Frontal cortex (tissue), 4 donors: ENCODE results near the gene FAM120AOS. TPM values are rescaled to one million over a fixed set of nuclear protein-coding genes. Genes with fewer than 3 reads are reported as not detected.

Source experiments
- DNase-seq, 2 donors: peaks; one replicate each; pipeline ENCODE4 v3.0.0; 2012; ENCODE audit warnings: low spot score in 2 of 2
- FAIRE-seq: peaks from 2 replicates; lab custom pipeline; 2012; peaks lifted over from hg19 to GRCh38; lab: Jason Lieb, UNC
- total RNA-seq: library from RNA; depleted of rRNA; stranded (reverse); fragments of >200 nt; gene quantifications from one replicate; pipeline ENCODE4 v1.2.3, GENCODE V29; 2014
- donor health status: control.
- donor health status: control.
- donor health status: control.

The FAM120AOS gene
- total RNA-seq, 1 donor from 2014 or later, result 24.1 TPM

DNA sequence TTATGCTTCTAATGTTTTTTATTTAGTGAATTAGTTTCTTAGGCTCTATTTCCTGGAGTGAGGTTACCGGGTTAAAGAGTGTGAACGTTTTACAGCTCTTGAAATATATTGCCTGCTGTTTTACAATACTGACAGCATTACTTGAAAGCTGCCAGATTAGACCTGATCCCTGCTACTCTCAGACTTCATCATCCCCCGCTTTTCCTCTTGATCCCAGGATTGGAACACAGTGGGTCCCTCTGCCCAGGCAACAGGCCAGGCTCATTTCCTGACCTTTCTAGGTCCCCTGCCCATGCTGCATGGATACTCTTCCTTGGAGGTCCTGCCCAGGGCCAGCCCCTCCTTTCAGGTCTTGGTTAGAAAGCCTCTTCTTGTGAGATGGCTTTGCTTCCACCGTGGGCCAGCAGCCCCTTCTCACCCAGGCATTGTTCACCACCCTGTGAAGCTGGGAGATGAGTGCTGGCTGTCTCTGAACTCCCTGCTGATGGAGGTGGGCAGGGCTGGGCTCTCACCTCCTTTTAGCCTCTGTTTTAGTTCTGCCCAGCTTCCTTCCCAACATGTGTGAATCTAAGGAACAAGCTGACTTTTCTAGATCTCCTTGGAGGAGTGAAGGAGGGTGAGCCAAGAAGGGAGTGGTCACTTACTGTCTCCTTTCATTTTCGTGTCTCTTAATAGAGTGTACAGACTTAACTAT is 15.5 kb upstream of the FAM120AOS start:
- DNase-seq (no peak), FAIRE-seq (no peak)

GRCh38 chr9:93467462-93467861 is 14.1 kb upstream of the FAM120AOS start:
- DNase-seq (no peak), FAIRE-seq (no peak)

DNA sequence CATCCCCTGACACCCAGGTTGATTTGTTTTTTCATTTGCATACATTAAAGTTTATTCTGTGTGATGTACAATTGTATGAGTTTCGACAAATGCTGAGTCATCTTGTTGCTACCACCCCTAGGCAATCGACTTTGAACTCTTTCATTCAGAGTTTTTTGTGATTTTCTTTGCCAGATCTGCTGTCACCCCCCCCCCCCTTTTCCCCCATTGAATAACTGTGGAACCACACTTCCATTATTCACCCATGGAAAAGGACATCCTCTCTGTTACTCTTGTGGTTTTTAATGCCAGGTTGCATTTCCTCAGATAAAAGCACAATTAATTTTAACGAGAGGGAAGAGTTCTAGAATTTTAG is 13.7 kb upstream of the FAM120AOS start:
- no peak for DNase-seq
- FAIRE-seq, result no peak

DNA sequence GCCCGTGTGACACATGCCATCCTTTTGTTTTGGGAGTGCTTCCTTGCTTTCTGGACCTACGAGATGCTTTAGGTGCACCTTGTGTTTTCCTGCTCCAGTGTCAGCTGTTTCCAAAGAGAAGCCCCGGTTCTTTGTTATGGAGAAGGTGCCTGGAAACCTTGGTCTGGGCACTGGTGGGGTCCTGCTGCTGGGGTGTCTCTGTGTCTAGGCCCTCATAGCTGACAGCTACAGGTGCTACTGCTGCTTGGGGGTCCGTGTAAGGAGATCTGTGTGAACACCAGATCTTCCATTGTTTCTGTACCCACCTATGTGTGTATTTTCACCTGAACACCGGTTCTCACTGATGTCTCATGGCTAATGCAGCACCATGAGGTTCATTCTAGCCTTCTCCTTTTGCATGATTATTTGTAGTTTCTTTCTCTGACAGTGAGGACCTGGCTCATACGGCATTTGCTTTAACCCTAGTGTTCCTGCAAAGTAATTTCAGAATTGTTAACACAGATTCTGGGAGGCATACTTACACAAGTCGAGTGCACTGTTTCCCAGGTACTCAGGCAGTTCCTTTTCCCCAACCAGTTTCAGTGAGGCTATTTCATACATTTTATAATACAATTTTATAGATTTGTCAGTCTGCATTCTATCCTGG is 13.2 kb upstream of the FAM120AOS start:
- FAIRE-seq (no peak), DNase-seq (no peak)

DNA sequence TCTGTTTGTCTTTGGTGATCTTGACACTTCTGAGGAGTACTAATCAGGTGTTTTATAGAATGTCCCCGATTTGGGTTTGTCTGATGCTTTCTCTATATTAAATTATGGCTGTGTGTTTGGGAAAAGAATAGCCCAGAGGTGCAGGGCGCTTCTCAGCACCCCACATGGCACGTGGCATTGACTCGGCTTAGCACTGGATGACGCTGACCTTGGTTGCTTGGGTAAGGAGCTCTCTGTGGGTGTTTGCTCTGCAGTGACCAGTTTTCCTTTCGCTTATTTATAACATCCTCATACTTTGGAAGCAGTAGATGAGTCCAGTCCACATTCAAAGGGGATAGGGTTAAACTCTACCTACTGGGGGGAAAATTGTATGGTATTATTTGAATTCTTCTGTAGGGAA is 12.5 kb upstream of the FAM120AOS start:
- FAIRE-seq (no peak), DNase-seq (no peak)

DNA sequence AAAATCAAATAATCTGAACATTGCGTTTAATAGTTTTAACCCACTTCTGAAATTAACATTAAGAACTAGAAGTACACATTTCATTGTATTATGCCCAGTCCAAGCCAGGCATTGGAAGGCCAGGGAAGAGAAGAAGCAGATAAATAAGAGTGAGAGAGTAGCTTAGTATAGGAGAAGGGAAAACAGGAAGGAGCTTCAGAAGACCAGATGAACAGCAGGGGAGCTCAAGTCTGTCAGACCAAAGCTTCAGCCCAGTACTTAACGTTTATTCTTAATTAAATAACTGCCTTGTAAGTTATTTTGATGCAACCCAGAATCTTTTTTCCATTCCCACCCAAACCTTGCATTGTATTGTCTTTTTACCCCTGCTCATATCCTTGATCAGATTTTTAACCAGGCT is 11.5 kb upstream of the FAM120AOS start:
- DNase-seq (no peak), FAIRE-seq (no peak)

DNA sequence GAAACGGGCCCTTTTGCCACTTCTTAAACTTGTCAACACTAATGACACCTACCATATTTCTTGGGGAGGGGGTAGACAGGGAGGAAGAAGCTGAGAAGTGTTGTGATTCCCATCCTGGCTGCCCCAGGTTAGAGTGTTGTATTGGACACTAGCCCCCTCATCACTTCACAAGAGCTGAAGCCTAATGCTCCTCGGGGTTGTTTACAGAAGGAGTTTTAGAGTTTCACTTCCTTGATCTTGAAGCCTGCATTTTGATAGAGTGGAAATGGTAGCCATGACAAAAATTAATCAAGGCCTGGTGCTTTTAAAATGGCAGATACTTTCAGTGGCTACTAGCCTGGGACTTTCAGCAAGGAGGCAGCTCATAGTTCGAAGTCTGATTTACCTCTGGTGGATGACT is 11.0 kb upstream of the FAM120AOS start:
- DNase-seq (no peak), FAIRE-seq (no peak)

- no peak for DNase-seq
- FAIRE-seq, result no peak
Measured at GRCh38 chr9:93463638-93464248, 10.4 kb upstream of the FAM120AOS start.

GRCh38 chr9:93461821-93462220 is 8.4 kb upstream of the FAM120AOS start:
- DNase-seq, result no peak
- FAIRE-seq, result no peak

- DNase-seq (no peak), FAIRE-seq (no peak)
Measured at GRCh38 chr9:93461414-93461743, 8.0 kb upstream of the FAM120AOS start.

GRCh38 chr9:93460689-93461413 is 7.5 kb upstream of the FAM120AOS start:
- FAIRE-seq (no peak), DNase-seq (no peak)

GRCh38 chr9:93459432-93459847 is 6.1 kb upstream of the FAM120AOS start:
- DNase-seq (no peak), FAIRE-seq (no peak)

DNA sequence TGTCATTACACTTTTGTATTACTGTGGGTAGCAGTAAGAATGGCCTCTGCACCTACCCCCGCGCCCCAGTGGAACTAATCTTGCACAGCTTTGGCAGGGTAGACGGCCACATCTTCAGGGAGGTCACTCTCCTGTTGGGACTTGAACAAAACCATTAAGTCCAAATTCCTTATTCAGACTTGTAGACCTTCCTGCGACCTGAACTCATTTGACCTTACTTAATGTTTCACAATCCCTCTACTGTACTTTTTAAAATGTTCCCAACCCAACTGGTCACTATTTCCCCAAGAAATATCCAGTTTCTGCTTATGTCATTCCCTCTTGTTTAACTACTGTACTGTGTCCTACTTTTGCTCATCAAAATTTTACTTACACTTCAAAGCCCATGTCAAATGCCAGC is 5.3 kb upstream of the FAM120AOS start:
- FAIRE-seq (no peak), DNase-seq (no peak)

- no peak for DNase-seq
- FAIRE-seq, result no peak
Measured at GRCh38 chr9:93457006-93457405, 3.6 kb upstream of the FAM120AOS start.

DNA sequence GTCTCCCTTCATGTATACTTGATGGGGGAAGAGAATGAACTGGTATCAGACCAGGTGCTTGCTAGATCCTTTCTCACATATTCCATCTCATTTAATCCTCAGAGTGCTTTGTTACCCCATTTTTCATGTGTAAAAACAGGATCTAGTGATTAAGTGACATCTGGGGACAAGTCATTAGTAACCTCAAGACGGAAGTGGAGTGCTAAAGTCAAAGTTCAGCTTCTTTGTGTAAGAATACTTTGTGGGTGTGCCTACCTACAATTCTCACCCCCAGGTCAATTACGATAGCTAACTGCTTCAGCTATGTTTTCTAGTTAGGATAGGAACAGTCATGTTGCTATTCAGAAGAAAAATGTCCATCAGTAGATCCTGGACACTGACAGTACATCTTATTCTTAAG is 3.1 kb upstream of the FAM120AOS start:
- DNase-seq, result no peak
- no peak for FAIRE-seq

DNA sequence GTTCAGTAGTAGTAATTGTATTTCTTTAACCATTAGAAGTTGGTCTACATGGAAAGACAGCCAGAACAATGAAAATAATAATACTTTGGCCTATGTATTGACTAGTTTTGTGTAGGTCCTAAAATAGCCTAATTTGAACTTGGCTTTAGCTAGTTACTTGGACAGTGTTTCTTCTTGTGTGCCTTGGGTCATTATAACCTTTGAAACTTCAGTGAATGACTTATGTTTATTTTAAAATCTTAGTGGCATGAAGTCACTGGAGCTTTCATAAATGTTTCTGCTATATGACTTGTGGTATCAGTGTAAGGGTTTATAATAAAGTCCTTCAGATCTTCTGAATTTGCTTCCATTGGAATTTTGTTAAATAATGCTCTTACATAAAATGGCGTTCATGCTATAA is 2.6 kb upstream of the FAM120AOS start:
- no peak for FAIRE-seq

DNA sequence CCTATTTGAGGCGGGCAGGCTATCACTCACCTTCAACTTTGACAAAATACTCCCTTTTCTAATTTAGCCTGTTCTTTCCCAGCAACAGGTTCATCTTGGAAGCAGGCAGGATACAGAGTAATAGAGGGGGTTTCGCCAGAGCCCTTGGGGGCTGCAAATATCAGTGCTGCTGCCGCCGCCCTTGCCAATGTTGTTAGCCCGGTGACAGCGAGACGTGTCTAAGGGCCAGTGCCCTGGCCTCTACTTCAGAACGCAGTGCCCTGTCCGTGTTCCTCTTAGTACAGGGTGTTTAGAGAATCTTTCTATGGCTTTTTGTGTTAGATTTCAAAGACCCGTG is 703 bp downstream of the FAM120AOS start:
- FAIRE-seq, result no peak
- DNase-seq, result peak in 1 of 2 donors; percentile 22

More for the DNA sequence above, 2.6 kb upstream of the FAM120AOS start:
- no peak for DNase-seq

- DNase-seq (peak; percentile 32 to 52), FAIRE-seq (no peak)
Measured at GRCh38 chr9:93451849-93452709, 1.3 kb downstream of the FAM120AOS start.

DNA sequence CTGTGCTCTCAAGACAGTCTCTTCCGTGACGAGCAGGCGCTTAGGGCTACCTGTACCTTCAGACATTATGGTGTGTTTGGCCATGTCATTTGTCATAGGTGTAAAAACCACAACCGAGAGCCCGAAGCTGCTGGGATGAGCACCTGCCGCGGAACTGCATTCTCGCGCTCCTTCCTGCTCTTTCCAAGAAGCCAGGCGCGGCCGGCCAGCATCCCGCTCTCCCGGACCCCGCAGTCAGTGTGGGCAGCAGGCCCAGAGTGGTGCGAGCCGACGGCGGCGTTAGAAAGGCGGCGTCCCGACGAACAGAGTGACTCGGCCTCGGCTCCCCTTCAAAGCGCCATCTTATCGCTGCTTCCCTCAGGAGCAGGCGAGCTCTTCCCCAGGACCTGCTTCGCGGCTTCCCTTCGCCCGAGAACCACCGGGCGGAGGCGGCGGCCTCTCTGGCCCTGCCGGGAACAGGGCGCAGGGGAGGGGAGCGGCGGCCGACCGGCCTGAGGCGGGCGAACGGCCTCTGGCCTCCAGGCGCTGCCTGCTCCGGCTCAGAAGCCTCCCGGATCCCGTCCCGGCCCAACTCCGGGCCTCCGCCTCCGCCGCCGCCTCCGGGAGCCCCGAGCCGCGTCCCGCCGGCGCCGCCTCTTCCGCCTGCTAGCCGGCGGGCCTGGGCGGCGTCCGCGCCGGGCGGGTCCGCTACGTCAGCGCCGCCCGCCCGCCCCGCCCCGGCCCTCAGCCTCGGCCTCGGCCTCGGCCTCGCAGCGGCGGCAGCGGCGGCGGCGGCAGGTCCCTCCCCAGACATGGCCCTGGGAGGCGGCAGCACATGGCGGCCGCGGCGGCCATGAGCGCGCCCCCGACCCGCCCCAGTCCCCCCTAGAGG is 2.2 kb downstream of the FAM120AOS start, which contains the start of gene FAM120A:
TSS of gene FAM120A (plus strand) at position 741 of the 871 bp plus-strand sequence. CDS start 231 bp downstream, outside the sequence.
- DNase-seq (peak; percentile 82 to 87), FAIRE-seq (no peak)
